ENCODE measurements around the gene ARL2BP.

The ARL2BP gene

GRCh38 chr16:57242650-57243049, 2.4 kb upstream of the ARL2BP start:
- in situ Hi-C loops (cut with HindIII; ENCODE audit: low sequenced_read_pairs), result no loop called here
- no peak overlapping the region for H3K4me3 ChIP-seq (ENCODE audit: low read depth, low read length)
- TF ChIP-seq, protein P1, sequence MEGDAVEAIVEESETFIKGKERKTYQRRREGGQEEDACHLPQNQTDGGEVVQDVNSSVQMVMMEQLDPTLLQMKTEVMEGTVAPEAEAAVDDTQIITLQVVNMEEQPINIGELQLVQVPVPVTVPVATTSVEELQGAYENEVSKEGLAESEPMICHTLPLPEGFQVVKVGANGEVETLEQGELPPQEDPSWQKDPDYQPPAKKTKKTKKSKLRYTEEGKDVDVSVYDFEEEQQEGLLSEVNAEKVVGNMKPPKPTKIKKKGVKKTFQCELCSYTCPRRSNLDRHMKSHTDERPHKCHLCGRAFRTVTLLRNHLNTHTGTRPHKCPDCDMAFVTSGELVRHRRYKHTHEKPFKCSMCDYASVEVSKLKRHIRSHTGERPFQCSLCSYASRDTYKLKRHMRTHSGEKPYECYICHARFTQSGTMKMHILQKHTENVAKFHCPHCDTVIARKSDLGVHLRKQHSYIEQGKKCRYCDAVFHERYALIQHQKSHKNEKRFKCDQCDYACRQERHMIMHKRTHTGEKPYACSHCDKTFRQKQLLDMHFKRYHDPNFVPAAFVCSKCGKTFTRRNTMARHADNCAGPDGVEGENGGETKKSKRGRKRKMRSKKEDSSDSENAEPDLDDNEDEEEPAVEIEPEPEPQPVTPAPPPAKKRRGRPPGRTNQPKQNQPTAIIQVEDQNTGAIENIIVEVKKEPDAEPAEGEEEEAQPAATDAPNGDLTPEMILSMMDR (IDR thresholded peaks at IDR 0.05; ENCODE audit: low read depth, low read length, missing control alignments), result no peak
- no peak for DNase-seq (ENCODE audit: low read depth)

DNA sequence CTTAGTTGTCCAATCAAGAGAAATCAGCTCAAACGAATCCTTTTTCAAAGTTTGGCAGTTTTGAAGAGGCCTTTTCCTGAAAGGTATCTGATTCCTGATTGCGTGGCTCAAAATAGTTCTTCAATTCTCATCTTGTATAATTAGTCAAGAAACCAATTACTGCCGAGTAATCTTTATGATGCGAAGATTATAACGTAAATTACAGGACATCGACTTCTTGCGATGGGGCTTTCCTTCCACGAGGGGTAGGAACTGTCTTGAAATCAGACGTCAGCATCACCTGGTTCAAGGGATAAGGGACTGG, 644 bp upstream of the ARL2BP start:
- H3K4me3 ChIP-seq (ENCODE audit: low read depth, low read length), result peak overlapping the region; percentile 78
- TF ChIP-seq, protein P1 (IDR thresholded peaks at IDR 0.05; ENCODE audit: low read depth, low read length, missing control alignments), result no peak
- in situ Hi-C loops (cut with HindIII; ENCODE audit: low sequenced_read_pairs), result no loop called here
- DNase-seq (ENCODE audit: low read depth), result no peak

DNA sequence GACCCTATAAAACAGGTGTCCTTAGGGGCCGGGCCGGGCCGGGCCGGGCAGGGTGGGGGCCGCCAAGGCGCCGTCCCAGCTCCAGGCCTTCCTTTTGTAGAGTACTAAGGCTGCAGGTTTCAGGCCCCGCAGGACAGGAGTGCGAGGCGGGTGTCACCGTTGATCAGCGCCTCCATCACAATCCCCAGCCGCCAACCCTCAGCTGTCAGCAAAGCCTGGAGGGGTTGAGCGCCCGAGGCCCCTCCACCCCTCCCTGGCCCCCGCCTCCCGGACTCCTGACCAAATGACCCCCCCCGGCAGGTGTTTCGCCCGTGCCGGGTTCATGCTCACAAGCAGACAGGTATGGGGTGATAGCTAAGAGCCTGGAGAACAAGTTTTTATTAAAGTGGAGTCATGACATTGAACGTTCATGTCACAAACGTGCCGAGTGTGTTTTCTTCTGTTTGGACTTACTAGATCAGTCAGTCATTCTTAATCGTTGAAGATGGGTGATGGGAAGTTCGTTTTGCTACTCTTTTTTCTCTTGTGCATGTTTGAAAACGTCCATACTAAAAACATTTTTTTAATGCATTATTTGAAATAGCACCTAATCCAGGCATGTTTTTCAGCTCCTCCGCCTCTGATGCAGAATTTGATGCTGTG, 534 bp downstream of the ARL2BP start:
- DNase-seq (ENCODE audit: low read depth), result no peak
- peak overlapping the region; percentile 78 for H3K4me3 ChIP-seq (ENCODE audit: low read depth, low read length)
- in situ Hi-C loops (cut with HindIII; ENCODE audit: low sequenced_read_pairs), result no loop called here
- TF ChIP-seq, protein P1 (IDR thresholded peaks at IDR 0.05; ENCODE audit: low read depth, low read length, missing control alignments), result no peak

- in situ Hi-C loops (cut with HindIII; ENCODE audit: low sequenced_read_pairs), result no loop called here
- DNase-seq (ENCODE audit: low read depth), result no peak
- H3K4me3 ChIP-seq (ENCODE audit: low read depth, low read length), result no peak overlapping the region
- TF ChIP-seq, protein P1 (IDR thresholded peaks at IDR 0.05; ENCODE audit: low read depth, low read length, missing control alignments), result no peak
Measured at GRCh38 chr16:57251352-57251751, 6.3 kb downstream of the ARL2BP start.

GRCh38 chr16:57252148-57252721, 7.2 kb downstream of the ARL2BP start:
- in situ Hi-C loops (cut with HindIII; ENCODE audit: low sequenced_read_pairs), result no loop called here
- TF ChIP-seq, protein P1 (IDR thresholded peaks at IDR 0.05; ENCODE audit: low read depth, low read length, missing control alignments), result no peak
- DNase-seq (ENCODE audit: low read depth), result no peak
- H3K4me3 ChIP-seq (ENCODE audit: low read depth, low read length), result no peak overlapping the region

DNA sequence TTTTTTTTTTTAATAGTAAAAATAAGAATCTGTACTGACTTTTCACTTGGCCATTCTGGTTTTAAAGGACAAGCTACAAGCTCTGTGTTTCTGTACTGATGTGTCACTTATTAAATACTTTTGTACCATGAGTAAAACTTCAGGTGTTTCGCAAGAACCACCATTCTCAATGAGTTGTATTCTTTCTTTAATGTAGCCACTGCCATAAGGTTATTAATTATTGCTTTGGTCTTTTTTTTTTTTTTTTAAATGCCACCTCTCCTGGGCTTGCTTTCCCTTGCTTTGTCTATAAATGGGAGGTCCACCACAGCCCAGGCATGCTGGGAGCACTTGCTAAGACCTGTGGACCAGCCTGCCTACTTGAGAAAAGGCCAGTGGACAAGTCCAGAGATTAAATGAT, 8.4 kb downstream of the ARL2BP start:
- no peak for DNase-seq (ENCODE audit: low read depth)
- in situ Hi-C loops (cut with HindIII; ENCODE audit: low sequenced_read_pairs), result no loop called here
- no peak overlapping the region for H3K4me3 ChIP-seq (ENCODE audit: low read depth, low read length)
- TF ChIP-seq, protein P1 (IDR thresholded peaks at IDR 0.05; ENCODE audit: low read depth, low read length, missing control alignments), result no peak
